Ovary (tissue), 9 donors: ENCODE results near the gene HSPB7. TPM values are rescaled to one million over a fixed set of nuclear protein-coding genes. Genes with fewer than 3 reads are reported as not detected.

Experiments used
- DNase-seq, 5 donors: peaks; one replicate each; pipeline ENCODE4 v3.0.0-alpha.2; 2019 to 2020
- H3K27ac ChIP-seq, 2 donors: fragments of 200-600 bp; one replicate each; pipeline versions ENCODE4 v1.5.1 to v1.8.0; 2019 to 2022
- H3K27me3 ChIP-seq: fragments of 200-600 bp; one replicate; pipeline ENCODE4 v1.8.0; 2022
- H3K36me3 ChIP-seq: fragments of 200-600 bp; sonication (generic); one replicate; pipeline ENCODE4 v1.5.1; 2019
- H3K4me1 ChIP-seq: one replicate; pipeline ENCODE4 v1.8.1; 2013; ENCODE audit warnings: mild to moderate bottlenecking, moderate library complexity; ENCODE audit not compliant: insufficient read depth
- H3K4me3 ChIP-seq: fragments of 200-600 bp; sonication (generic); one replicate; pipeline ENCODE4 v1.5.1; 2017
- H3K9me3 ChIP-seq, 2 donors: fragments of 200-600 bp in 1 of 2; sonication (generic) in 1 of 2; one replicate each; pipeline versions ENCODE4 v1.5.1 to v1.8.1; 2013 to 2019; ENCODE audit warnings: mild to moderate bottlenecking in 1 of 2, moderate library complexity in 1 of 2
- EP300 ChIP-seq: sonication (generic); formaldehyde crosslinking; IDR thresholded peaks from one replicate; pipeline ENCODE4 v1.6.1; 2017; ENCODE audit warnings: antibody characterized with exemption
- POLR2A ChIP-seq: fragments of 450-650 bp; IDR thresholded peaks from one replicate; pipeline ENCODE4 v1.6.1; 2017; ENCODE audit warnings: antibody characterized with exemption, mild to moderate bottlenecking, moderate library complexity
- WGBS, 3 donors: extraction: QIAGEN DNeasy Blood & Tissue Kit in 1 of 3; methylation state at CpG; one replicate each; pipeline versions ENCODE4 v1.1.5 to v1.1.7; 2013 to 2017; 5-methylcytosine and 5-hydroxymethylcytosine counted together
- intact Hi-C, 4 donors: fragments of 100-400 bp; cut with DNase I; formaldehyde crosslinking; loops; one replicate each; pipeline versions ENCODE4 v1.11.0 to v1.15.1; 2022 to 2023
- polyA plus RNA-seq, 2 donors: library from polyadenylated mRNA; stranded (reverse); fragments of 200-250 nt in 1 of 2; fragments of 350-450 nt in 1 of 2; fragmentation: Illumina TruSeq in 1 of 2; extraction: RNeasy Lipid Tissue Mini Kit (QIAGEN cat#74804) in 1 of 2; gene quantifications; one replicate each; pipeline ENCODE4 v1.2.3, GENCODE V29; 2013 to 2014
- small RNA-seq: library from RNA; depleted of rRNA; stranded (forward); fragments of <200 nt; gene quantifications from one replicate; pipeline ENCODE3, GENCODE V24; 2016
- total RNA-seq, 7 donors: library from RNA; depleted of rRNA in 2 of 7; stranded (reverse); fragments of >200 nt in 2 of 7; fragmentation: NEBNext Ultra II Directional in 3 of 7; extraction: Animal tissue kit (Norgen Biotek cat#: 25700) in 3 of 7; gene quantifications; one replicate each; pipeline versions ENCODE4 v1.1.0 to v1.2.4, GENCODE V29; 2016 to 2023
- TF ChIP-seq, protein P1 (sequence below), 3 donors: fragments of 450-650 bp in 2 of 3; fragments of 200-600 bp in 1 of 3; IDR thresholded peaks; one replicate each; pipeline versions ENCODE4 v1.5.1 to v1.8.0; 2016 to 2022; ENCODE audit warnings: antibody characterized with exemption in 3 of 3, mild to moderate bottlenecking in 1 of 3
- donor health status: DM: no; HTN: no; CAD: no; lungs with moderate emphysema.
- donor health status: DM: no; HTN: no; CAD: no.
- donor health status: Bipolar disorder and iron deficiency.
- donor health status: DM: yes; HTN: yes; CAD: no.
- donor health status: DM: no; HTN: no; CAD: no.
- donor health status: DM: yes; HTN: yes; CAD: no.

HSPB7 gene
- total and polyA plus RNA-seq, 9 donors = 1.9 to 68.7 (median 30.9) TPM

DNA sequence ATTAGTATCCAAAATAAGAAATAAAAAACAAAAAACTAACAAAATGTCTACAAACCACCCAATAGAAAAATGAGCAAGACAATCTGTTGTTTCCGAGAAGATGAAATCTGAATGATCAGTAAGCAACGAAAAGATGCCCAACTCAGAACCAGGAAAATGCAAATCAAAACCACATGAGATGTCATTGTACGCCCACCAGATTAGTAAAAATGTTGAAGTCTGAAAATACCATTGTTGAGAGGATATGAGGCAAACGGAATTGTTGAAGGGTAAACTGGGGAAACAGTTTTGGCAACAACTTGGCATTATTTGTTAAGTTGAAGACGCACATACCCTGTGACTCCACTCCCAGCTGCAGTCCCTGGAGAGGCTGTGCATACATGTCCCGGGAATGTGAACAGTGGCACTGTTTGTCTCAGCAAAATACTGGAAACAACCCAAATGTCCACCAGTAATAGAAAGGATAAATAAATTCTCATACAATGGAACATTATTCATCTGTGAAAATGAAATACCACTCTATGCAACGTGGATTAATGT, 52.5 kb downstream of the HSPB7 start:
- intact Hi-C loops = no loop called here
- no peaks in the 10 kb centered on the region for H3K9me3 ChIP-seq
- 68 to 75% (median 72%) methylated on average over 7 of the region's 7 CpGs for WGBS, 3 donors
- no peak for DNase-seq
- H3K27me3 ChIP-seq = no peaks in the 10 kb centered on the region
- TF ChIP-seq POLR2A = no peak
- TF ChIP-seq EP300 = no peak
- TF ChIP-seq, protein P1, sequence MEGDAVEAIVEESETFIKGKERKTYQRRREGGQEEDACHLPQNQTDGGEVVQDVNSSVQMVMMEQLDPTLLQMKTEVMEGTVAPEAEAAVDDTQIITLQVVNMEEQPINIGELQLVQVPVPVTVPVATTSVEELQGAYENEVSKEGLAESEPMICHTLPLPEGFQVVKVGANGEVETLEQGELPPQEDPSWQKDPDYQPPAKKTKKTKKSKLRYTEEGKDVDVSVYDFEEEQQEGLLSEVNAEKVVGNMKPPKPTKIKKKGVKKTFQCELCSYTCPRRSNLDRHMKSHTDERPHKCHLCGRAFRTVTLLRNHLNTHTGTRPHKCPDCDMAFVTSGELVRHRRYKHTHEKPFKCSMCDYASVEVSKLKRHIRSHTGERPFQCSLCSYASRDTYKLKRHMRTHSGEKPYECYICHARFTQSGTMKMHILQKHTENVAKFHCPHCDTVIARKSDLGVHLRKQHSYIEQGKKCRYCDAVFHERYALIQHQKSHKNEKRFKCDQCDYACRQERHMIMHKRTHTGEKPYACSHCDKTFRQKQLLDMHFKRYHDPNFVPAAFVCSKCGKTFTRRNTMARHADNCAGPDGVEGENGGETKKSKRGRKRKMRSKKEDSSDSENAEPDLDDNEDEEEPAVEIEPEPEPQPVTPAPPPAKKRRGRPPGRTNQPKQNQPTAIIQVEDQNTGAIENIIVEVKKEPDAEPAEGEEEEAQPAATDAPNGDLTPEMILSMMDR (IDR thresholded peaks at IDR 0.05) = no peak
- peaks cover 10% of the 10 kb centered on the region for H3K4me1 ChIP-seq
- H3K36me3 ChIP-seq = no peaks in the 10 kb centered on the region
- no peak overlapping the region for H3K27ac ChIP-seq
- no peak overlapping the region for H3K4me3 ChIP-seq

Small RNA genes within 50 kb of the gene (small RNA-seq; reads per million reads assigned to genes)
- not detected for gene AL355994.1
- not detected for gene AL355994.5

Other genes starting within 250 kb of the HSPB7 start
- 1 to 10 TPM in 6 of 7 donors, under 1 TPM in 1; 0.65 to 3.3 (median 1.2) TPM for gene UQCRHL, start 210.4 kb downstream of the HSPB7 start, total RNA-seq
- 1 to 10 TPM; 1.4 to 5.6 TPM for gene UQCRHL, start 210.4 kb downstream of the HSPB7 start, polyA plus RNA-seq
- 10 to 100 TPM; 38.0 to 93.2 (median 65.6) TPM for gene SPEN, start 170.3 kb downstream of the HSPB7 start, total RNA-seq
- 10 to 100 TPM; 30.5 to 41.7 TPM for gene SPEN, start 170.3 kb downstream of the HSPB7 start, polyA plus RNA-seq
- 10 to 100 TPM; 18.8 to 45.7 (median 29.8) TPM for gene ZBTB17, start 41.9 kb downstream of the HSPB7 start, total RNA-seq
- 10 to 100 TPM in 1 of 2 donors, 1 to 10 TPM in 1; 3.7 to 33.1 TPM for gene ZBTB17, start 41.9 kb downstream of the HSPB7 start, polyA plus RNA-seq
- not detected for gene SRARP, start 13.8 kb downstream of the HSPB7 start, total RNA-seq
- gene SRARP, start 13.8 kb downstream of the HSPB7 start, polyA plus RNA-seq = not detected
- gene CLCNKA, start 4.0 kb upstream of the HSPB7 start, total RNA-seq = 1 to 10 TPM in 5 of 7 donors, under 1 TPM in 1, not detected in 1; 0.97 to 2.4 (median 1.2) TPM
- under 1 TPM; 0.08 to 0.74 TPM for gene CLCNKA, start 4.0 kb upstream of the HSPB7 start, polyA plus RNA-seq
- 1 to 10 TPM in 4 of 7 donors, under 1 TPM in 2, not detected in 1; 0.82 to 8.2 (median 1.9) TPM for gene CLCNKB, start 25.7 kb upstream of the HSPB7 start, total RNA-seq
- under 1 TPM; 0.18 to 0.42 TPM for gene CLCNKB, start 25.7 kb upstream of the HSPB7 start, polyA plus RNA-seq
- gene FAM131C, start 55.6 kb upstream of the HSPB7 start, total RNA-seq = 1 to 10 TPM in 1 of 7 donors, under 1 TPM in 5, not detected in 1; 0.20 to 1.3 (median 0.42) TPM
- gene FAM131C, start 55.6 kb upstream of the HSPB7 start, polyA plus RNA-seq = under 1 TPM; 0.10 to 0.16 TPM
- 10 to 100 TPM in 3 of 7 donors, 1 to 10 TPM in 4; 3.9 to 40.7 (median 8.8) TPM for gene EPHA2, start 138.0 kb upstream of the HSPB7 start, total RNA-seq
- gene EPHA2, start 138.0 kb upstream of the HSPB7 start, polyA plus RNA-seq = 1 to 10 TPM; 3.8 to 6.1 TPM
- 10 to 100 TPM in 5 of 7 donors, 1 to 10 TPM in 2; 6.0 to 30.4 (median 14.6) TPM for gene ARHGEF19, start 194.6 kb upstream of the HSPB7 start, total RNA-seq
- gene ARHGEF19, start 194.6 kb upstream of the HSPB7 start, polyA plus RNA-seq = 10 to 100 TPM in 1 of 2 donors, 1 to 10 TPM in 1; 2.3 to 15.5 TPM
- 10 to 100 TPM in 4 of 7 donors, 1 to 10 TPM in 3; 4.6 to 12.4 (median 10.5) TPM for gene CPLANE2, start 219.1 kb upstream of the HSPB7 start, total RNA-seq
- 1 to 10 TPM; 2.6 to 6.6 TPM for gene CPLANE2, start 219.1 kb upstream of the HSPB7 start, polyA plus RNA-seq